ENCODE data around the gene WNT2.

WNT2 gene

DNA sequence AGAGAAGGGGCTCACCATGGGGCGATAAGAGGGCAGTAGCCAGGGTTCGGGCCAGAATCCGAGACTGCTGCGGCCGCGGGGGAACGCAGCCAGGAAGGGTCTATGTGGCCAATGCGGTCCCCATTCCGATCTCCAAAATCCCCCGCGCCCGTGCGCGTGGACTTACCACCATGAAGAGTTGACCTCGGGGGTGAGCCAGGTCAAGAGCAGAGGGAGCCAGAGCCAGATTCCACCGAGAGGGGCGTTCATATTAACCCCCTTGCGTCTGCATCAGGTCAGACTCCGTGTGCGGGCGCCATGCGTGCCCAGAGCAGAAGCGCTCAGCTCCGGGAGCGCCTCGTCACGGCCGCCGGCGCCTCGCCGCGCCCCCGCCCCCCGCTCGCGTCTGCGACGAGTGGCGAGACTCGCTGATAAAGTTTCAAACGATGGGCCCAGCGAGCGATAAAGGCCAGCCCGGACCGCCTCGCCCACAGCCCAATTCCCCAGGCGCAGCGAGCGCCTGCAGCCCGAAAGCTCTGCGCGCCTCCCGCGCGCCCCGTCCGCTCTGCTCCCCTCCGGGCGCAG, at the start of gene WNT2:
TSS of gene WNT2 (minus strand) at position 318 of the 564 bp plus-strand sequence. CDS start at position 249, 69 bp downstream.
- DNase-seq: no peak

DNA sequence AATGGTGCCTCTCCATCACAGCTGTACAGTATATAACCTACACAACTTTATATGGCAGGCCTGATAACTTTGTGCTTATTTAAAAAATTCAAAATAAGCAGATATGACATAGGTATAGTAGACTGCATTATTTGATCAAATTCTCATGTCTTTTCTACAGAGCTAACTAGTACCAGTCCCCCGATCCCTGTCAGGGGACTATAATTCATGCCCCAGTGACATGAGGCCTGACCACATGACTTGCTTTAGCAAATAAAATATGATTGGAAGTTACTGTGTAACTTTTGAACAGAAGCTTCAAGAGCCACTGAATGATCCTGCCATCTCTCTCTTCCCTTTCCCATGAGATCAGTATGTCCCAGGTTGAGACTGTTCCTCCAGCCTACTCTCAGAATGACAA, 49.2 kb upstream of the WNT2 start:
- no peak for DNase-seq

DNA sequence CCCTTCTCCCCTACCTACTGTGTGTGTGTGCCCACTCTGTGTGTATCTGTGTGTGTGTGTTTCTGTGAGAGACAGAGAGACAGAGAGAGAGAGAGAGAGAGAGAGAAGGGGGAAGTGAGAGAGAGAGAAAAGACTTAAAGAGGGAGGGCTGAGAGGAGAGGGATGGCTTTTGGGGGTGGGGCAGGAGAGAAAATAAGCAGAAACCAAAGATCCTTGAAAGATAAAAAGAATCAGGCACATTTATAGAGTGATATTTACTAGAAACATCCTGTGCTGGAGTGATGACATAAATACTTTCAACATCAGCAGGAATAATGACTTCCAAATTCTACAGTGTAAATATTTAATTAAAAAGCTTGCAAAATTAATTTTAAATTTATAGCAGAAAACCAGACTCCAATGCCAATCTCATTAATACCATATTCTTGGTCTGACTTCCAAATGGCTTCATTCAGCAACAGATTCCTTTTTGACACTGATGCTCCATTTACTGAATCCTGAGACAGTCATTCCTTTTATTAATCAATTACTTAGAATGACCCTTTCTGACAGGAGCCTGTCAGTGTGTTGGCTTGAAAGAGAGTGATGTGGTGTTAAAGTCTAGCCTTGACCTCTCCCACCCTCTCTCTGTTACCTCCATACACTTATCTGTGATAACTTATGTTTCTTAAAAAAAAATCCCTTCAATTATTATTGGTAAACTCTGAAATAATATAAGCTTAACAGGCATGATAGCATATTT, 41.7 kb upstream of the WNT2 start:
- DNase-seq: no peak

DNA sequence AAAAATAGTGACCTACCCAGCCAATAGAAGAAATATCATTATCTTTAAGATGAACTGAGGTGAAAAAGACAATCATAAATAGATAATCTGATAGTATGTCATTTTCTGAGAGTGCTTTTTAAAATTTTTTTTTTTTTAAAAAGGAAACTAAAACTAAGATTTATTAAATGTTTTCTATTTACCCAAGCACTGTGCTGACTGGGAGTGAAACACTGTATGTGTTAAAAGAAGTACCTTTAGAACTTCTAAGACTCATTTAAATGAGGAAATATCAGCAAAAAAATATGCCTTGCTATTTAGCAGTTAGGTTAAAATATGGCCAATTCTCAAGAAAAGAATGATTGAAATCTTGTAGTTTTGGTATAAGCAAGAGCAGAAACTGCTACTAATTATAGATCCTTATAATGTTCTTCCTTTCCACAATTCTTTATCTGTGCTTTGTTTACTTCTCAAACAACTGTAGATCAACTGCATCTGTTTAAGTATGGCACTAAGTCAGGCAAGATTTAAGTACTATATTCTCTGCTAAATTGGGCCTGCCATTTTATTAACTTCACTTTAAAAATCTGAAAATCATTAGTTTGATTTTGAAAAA, 39.5 kb upstream of the WNT2 start:
- no peak for DNase-seq

DNA sequence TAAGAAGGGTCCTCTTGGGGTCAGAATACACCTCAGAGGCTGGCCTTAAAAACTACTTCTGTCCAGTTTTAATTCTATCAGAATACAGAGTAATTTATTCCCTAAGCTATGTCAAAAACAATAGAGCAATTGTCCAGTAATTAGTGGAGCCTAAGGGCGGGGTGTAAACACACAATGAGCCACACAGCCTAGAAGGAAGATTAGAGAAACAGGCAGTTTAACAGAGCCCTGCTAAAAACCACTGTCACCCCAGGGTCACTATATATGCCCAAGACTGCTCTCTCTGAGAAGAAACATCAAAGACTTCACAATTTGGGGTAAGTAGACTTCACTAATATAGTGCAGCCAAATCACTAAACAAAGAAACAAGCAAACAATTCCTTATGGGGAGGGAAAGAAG, 27.2 kb upstream of the WNT2 start:
- DNase-seq: no peak

DNA sequence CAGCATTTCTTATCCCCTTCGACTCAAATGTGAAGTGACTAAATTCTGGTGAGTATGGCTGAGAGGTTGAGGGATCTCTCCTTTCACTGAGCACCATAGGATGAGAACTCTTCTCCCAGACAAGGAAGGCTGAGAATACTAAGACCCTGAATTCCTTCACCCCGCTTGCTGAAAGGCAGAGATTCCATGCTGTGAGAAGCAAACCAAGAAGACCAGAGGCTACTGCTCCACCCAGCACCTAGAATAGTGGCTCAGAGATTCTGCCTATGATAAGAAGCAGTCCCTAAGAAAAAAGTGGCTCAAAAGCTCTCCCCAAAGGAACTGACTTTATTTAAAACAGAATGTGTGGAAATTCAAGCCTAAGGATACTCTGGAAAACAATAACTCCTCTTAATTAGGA, 26.7 kb upstream of the WNT2 start:
- DNase-seq: no peak

DNA sequence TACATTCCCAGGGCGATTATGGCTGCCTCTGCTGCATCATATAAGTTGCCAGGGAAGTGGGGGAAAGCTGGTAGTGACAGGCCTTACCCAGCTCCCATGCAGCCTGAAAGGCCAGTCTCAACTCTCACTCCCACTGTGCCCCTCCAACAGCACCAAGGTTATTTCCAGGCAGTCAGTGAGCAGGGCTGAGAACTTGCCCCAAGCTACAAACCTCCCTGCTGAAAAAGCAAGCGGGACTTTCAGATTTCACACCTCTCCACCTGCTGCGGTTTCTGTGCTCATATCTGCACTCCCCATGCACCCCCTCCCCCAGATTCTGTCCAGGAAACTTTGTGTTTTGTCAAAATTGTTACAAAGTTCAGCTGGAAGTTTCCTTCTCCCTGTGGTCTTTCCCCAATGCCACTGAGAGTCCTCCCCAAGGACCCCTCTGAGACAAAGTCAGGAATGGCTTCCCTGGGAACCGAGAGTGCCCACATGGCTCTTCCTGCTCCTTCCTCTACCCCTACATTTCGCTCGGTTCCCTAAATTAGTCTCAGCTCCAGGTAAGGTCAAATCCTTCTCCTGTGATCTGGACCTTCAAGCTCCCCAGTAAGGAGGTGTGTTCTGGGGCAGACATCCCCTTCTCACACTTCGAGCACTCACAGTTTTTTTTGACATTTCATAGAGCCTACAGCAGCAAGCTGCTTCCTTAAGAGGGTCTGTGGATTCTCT, 25.3 kb upstream of the WNT2 start:
- no peak for DNase-seq

DNA sequence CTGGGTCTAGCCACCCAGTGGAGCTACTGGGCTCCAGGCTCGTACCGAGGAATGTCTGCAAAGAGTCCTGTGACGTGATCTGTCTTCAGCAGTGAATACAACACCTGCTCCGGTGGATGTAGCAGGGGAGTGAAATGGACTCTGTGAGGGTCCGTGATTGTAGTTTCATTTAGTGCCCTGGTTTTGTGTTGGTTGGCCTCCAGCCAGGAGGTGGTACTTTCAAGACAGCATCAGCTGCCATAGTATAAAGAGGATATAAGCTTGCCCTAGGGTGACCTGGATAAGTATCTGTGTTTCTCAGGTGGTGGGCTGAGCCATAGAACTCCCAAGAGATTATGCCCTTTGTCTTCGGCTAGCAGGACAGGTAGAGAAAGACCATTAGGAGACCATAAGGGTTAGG, 24.6 kb upstream of the WNT2 start:
- no peak for DNase-seq

DNA sequence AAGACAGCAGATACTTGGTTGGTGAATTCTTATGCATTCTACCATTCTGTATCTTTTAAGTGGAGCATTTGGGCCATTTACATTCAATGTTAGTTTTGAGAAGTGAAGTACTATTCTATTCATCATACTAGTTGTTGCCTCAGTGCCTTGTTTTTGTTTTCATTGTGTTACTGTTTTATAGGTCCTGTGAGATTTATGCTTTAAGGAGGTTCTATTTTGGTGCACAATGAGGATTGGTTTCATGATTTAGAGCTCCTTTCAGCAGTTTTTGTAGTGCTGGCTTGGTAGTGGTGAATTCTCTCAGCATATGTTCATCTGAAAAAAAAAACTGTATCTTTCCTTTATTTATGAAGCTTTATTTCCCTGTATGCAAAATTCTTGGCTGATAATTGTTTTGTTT, 23.3 kb upstream of the WNT2 start:
- DNase-seq: no peak

DNA sequence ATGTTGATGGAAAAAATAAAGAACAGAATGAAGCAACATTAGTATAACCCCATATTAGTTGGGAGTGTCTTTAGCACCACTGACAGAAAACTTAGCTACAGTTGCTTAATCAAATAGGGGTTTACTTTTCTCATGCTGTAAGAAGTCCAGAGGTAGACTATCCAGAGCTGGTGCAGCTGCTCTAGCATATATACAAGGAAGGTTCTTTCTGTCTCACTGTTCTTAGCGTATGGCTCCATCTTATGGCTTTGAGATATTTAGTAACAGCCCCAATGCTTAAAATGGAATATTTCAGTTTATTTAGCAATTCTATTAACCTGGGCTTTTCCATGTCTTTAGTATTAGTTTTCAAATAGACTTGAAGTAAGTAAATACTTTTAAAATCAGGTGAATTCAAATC, 15.2 kb upstream of the WNT2 start:
- no peak for DNase-seq

DNA sequence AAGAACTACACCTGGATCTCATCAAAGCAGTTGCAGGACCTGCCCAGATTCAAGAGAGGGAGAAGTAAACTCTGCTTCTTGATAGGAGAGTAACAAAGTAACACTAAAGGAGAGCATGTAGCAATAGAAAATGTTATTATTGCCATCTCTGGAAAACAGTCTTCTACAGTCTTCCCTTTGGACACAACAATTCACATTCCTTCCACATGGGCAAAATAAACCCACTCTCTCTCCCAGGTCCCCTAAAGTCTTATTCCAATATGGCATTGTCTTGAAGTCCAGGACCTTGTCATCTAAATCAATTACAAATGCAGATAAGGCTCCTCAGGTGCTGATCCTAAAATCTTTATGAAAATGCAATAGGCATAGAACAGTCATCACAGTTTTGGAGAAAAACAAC, 10.3 kb upstream of the WNT2 start:
- no peak for DNase-seq

DNA sequence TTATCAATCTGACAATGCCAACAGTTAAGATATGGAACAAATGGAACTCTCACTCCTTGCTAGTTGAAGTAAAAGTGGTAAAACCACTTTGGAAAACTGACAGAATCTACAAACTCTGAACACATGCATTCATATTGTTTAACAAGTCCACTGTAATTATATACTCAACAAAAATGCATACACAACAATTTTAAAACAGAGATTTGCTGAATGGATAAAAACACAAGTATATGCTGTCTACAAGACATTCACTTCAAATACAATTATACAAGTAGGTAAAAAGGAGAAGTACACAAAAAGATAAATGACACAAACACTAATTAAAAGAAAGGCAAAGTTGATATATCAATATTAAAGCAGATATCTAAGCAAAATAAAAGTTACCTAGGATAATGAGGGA, 9.2 kb upstream of the WNT2 start:
- no peak for DNase-seq

DNA sequence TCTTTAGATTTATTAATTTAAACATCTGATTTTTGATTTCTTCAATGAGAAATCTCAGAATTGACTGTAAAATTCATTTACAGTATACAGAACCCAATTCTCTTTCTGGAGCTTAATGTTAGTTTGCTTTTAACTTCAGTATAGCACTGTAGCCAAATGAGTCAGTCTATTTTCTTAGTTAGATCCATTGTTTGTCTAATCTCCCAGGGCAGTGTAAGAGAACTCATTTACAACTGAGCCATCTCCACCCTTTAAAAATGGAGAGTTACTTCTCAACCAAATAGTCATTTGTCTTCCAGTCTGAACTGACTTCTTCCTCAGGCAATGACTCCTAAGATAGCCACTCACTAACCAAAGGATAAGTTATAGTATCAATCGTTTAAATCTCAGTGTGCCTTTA, 3.0 kb upstream of the WNT2 start:
- DNase-seq: no peak

DNA sequence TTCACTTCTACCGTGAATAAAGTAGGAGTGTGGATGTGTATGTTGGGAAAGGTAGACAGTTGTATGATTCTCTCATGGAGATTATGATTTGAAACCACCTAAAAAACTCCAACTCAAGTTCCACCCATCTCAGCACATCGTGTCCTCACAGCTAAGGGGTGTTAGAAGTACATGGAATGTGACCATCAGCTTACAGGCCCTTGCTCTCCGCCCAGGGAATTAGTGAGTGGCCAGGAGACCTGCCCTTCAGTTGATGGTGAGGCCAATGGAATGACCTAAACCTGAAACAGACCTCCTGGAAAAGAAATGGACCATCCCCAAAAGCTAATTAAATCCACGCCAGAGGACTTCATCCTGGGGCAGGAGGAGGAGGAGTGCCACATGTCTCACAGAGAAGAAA, 2.1 kb upstream of the WNT2 start:
- DNase-seq: no peak

DNA sequence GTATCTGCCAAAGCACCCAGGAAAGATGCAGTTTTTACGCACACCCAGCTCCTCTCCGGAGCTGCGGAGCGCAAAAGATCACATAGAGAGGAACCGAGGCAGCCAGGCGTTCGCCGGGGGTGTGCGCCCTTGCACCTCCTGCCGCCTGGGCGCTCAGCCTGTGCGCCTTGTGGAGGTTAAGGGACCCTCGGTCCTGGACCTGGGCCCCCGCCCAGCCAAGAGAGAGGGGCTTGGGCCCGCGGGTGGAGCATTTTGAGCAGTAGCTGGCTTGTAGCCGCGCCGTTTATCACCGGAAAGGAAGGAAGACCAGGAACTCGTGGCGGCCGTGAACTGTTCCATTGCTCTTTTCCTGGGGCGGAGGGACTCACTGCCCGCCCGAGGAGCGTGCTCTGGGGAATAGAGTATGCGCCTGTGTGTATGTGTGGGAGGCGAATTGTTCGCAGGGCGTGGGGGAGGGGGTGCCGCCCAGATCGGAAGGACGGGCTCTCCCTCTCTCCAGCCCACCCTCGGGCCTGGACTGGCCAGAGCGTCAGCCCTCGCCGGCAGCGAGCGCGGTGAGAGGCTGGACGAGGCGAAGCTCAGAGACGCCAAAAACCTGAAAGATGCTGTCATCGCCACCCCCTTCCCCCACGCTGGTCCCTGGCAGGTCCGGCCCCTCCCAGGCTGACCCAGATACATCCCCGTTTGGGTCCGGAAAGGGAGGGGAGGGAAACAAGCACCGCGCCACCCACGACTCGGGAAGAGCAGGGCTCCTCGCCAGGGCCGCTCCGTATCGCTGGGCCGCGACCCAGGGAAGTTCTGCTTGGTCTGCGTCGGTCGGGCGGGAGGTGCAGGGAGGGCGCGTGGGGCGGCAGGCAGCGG, 1.2 kb upstream of the WNT2 start:
- DNase-seq: no peak

DNA sequence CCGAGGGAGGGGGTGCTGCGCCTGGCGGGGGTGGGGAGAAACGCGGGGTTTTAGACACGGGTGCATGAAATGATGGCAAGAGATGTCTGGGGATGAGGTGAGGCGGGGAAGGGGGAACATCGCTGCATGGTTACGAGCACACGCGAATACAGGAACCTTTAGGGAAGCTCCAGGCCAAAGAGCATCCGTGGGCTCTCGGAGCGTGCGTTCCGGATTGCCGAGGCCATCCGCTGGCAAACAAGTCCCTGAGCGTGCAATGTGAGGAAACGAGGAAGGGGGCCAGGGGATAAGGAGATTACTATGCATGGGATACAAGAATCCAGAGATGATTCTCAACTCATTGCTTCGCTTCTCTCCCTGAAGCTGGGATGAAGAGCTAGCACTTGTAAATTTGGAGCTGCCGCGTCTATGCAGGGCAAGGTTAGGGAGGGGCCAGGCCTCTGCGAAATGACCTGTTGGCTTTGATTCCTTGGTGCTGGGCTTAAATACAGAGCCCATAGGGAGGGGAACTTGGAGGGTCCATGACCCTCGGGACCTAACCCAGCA, 520 bp upstream of the WNT2 start:
- DNase-seq: no peak

DNA sequence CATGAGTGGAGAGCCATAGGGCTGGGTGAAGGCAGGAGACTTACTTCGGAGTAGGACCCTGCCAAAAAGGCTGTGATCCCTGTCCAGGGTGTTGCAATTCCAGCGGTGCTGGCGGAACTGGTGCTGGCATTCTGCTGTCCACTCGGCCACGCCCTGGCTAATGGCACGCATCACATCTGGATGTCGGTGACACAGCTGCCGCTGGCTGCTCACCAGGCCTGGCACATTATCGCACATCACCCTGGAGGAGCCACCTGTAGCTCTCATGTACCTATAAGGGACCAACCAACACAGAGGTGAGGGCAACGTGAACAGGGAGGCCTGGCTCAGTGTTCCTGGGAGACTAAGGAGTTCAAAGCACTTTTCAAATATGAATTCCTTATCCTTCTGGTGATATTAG, 2.3 kb downstream of the WNT2 start:
- no peak for DNase-seq

DNA sequence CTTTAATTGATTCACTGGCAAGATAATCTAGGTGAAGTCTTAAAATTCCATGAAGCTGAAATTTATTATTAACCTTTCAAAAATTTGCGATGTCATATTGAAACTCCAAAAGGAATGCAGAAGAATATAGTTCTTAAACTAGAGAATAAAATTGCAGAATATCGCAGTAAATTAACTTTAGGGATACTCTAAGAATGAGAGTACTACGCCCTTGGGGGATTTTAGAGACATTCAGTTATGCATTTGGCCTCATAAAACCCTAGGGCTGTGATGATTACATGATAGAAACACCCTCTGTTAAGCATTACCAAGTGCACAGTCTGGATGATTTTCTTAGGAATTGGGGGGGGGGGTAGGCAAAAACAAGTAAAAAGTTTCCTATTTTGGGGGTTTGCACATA, 3.7 kb downstream of the WNT2 start:
- DNase-seq: no peak

DNA sequence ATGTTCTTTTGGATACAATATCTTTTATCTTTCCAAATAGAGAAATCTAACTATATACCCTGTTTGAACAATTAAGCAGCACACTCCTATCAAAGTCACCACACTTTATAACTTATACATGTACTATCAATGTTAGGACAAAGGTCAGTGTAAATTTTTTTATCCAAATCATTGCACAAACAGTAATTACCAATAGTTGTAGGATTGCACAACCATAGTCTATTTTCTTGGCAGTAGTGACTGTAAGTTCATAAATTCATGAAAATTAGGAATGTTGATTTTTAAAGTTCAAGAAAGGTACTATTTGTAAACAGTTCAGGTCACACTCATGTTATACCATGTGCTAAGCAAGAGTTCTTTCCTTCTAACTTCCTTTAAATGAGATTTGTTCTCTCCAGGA, 9.3 kb downstream of the WNT2 start:
- no peak for DNase-seq

DNA sequence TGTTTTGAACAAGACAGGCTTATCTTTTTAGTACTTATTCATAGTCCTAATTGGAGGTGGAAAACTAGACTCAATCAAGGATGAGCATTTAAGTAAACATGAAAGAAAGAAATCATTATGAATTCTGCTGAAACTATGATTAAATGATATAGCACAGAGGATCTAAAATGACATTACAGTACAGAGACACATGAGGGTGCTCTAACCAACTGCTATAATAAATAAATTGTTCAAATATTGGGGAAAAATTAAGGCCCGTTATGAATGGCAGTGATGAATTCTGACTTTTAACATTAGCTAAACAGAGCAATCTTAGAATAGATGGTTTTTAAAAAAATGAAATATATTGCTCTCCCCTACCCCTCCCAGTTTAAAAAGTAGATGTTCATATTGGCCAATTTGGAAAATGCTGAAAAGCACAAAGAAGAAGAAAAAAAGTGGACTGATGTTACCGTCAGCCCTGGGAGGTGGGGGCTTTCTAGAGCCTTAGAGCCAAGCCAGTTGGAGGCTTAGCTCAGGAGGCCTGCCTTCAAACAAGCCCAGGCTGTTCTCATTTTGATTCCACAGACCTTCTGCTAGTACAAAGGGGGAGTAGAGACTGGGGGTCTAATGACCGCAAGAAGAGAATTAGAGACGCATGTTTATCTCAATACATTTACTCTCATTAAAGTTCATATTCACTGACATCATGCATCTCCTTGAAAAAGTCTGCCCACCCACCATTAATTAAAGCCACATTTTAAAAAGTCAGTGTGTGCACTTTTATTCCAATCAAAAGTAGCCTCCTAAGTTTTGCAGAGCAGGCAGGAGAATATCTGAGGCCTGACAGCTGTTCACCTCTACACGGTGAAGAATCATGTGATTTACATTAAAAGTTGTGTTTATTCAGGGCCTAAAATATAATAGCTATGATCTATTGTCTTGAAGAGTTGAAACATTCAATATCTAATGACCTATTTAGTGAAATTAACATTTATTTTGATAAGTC, 10.0 kb downstream of the WNT2 start:
- no peak for DNase-seq

DNA sequence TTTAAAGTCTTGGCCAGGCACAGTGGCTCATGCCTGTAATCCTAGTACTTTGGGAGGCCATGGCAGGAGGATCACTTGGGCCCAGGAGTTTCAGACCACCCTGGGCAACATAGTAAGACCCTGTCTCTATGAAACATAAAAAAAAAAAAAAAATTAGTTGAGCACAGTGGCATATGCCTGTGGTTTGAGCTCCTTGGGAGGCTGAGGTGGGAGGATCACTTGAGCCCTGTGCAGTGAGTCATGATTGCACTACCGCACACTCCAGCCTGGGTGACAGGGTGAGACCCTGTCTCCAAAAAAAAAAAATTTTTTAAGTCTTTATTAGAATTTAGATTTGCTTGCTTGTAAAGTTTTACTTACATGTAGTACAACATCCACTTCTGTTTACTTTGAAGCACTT, 14.0 kb downstream of the WNT2 start:
- no peak for DNase-seq

DNA sequence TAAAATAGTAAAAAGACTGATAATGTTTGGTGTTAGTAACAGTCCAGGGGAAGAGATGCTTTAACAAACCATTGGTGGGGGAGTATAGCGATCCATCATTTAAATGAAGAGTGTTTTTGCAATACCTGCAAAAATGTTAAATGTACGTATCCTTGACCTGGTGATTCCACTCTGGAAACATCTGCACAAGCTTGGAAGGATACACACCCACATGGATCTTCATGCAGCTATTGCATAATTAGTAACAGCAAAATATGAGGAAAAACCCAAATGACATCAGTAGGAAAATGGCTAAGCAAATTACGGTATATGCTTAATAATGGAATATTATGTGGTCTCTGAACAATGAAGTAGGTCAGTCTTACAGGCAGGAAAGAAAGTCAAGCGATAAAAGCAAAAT, 20.5 kb downstream of the WNT2 start:
- DNase-seq: no peak

Data from MV-4-11 (cell line).